Measurements from ENCODE around the gene PACRG. TPM values are rescaled to one million over a fixed set of nuclear protein-coding genes. Genes with fewer than 3 reads are reported as not detected.

Gene PACRG
- polyA plus RNA-seq, 1 donor from 2014 or later: 16.6 TPM

DNA sequence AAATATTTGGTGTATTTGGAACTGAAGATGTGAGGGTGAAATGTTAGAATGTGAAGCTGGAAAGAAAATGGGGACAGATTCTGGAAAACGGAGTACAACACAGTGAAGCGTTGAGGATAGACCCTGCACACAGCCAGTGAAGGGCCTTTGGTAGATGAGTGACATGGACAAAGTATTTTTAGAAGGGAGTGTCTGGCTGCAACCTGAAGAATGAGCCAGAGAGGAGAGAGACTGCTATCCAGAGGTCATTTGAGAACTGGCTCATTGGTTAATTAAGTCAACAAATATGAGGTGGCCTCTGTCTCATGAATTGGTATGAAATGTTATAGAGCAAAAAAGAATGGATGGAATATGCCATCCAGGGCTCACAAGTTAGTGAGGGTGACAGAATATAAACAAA, 310.5 kb downstream of the PACRG start:
- Histone ChIP-seq H4K20me1 (ENCODE audit: insufficient read depth) (no peaks in the 10 kb centered on the region), H3K4me2 (ENCODE audit: low read length) (no peak overlapping the region), H3F3A (ENCODE audit: insufficient read depth, low read length, poor library complexity, severe bottlenecking) (no peaks in the 10 kb centered on the region), H3K9me2 (ENCODE audit: insufficient read depth, low read length) (no peaks in the 10 kb centered on the region), H3K27me3 (ENCODE audit: insufficient read depth, low read depth, low read length) (no peaks in the 10 kb centered on the region), H3K36me3 (ENCODE audit: insufficient read depth, low read length) (no peaks in the 10 kb centered on the region), H3K79me2 (replicated peaks; ENCODE audit: insufficient read depth, low read length) (no peaks in the 10 kb centered on the region), H2AFZ (ENCODE audit: low read depth, low read length) (no peak overlapping the region), H3K27ac (ENCODE audit: low read length) (no peak overlapping the region), H3K9me3 (ENCODE audit: low read length) (no peaks in the 10 kb centered on the region), H3K4me3 (ENCODE audit: low read length) (no peak overlapping the region), H3K9ac (ENCODE audit: low read length) (no peak overlapping the region)
- no peak for TF ChIP-seq EZH2 (IDR thresholded peaks at IDR 0.05; ENCODE audit: borderline replicate concordance, insufficient read depth, low read length, poor library complexity, severe bottlenecking)
- TF ChIP-seq EP300 (conservative IDR thresholded peaks at IDR 0.05; ENCODE audit: poor library complexity, severe bottlenecking): no peak
- no peak for TF ChIP-seq POLR2AphosphoS5 (IDR thresholded peaks at IDR 0.05)
- TF ChIP-seq, protein P1, sequence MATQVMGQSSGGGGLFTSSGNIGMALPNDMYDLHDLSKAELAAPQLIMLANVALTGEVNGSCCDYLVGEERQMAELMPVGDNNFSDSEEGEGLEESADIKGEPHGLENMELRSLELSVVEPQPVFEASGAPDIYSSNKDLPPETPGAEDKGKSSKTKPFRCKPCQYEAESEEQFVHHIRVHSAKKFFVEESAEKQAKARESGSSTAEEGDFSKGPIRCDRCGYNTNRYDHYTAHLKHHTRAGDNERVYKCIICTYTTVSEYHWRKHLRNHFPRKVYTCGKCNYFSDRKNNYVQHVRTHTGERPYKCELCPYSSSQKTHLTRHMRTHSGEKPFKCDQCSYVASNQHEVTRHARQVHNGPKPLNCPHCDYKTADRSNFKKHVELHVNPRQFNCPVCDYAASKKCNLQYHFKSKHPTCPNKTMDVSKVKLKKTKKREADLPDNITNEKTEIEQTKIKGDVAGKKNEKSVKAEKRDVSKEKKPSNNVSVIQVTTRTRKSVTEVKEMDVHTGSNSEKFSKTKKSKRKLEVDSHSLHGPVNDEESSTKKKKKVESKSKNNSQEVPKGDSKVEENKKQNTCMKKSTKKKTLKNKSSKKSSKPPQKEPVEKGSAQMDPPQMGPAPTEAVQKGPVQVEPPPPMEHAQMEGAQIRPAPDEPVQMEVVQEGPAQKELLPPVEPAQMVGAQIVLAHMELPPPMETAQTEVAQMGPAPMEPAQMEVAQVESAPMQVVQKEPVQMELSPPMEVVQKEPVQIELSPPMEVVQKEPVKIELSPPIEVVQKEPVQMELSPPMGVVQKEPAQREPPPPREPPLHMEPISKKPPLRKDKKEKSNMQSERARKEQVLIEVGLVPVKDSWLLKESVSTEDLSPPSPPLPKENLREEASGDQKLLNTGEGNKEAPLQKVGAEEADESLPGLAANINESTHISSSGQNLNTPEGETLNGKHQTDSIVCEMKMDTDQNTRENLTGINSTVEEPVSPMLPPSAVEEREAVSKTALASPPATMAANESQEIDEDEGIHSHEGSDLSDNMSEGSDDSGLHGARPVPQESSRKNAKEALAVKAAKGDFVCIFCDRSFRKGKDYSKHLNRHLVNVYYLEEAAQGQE (IDR thresholded peaks at IDR 0.05; ENCODE audit: borderline replicate concordance): no peak
- TF ChIP-seq, protein P2, sequence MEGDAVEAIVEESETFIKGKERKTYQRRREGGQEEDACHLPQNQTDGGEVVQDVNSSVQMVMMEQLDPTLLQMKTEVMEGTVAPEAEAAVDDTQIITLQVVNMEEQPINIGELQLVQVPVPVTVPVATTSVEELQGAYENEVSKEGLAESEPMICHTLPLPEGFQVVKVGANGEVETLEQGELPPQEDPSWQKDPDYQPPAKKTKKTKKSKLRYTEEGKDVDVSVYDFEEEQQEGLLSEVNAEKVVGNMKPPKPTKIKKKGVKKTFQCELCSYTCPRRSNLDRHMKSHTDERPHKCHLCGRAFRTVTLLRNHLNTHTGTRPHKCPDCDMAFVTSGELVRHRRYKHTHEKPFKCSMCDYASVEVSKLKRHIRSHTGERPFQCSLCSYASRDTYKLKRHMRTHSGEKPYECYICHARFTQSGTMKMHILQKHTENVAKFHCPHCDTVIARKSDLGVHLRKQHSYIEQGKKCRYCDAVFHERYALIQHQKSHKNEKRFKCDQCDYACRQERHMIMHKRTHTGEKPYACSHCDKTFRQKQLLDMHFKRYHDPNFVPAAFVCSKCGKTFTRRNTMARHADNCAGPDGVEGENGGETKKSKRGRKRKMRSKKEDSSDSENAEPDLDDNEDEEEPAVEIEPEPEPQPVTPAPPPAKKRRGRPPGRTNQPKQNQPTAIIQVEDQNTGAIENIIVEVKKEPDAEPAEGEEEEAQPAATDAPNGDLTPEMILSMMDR (IDR thresholded peaks at IDR 0.05; ENCODE audit: poor library complexity, severe bottlenecking): no peak
- no peak for TF ChIP-seq SMC3 (conservative IDR thresholded peaks at IDR 0.05; ENCODE audit: poor library complexity)
- TF ChIP-seq TAF1 (IDR thresholded peaks at IDR 0.05; ENCODE audit: low read depth): no peak
- TF ChIP-seq MXI1 (conservative IDR thresholded peaks at IDR 0.05; ENCODE audit: poor library complexity, severe bottlenecking): no peak
- TF ChIP-seq RAD21 (conservative IDR thresholded peaks at IDR 0.05): no peak

GRCh38 chr6:163048345-163048744, 320.6 kb downstream of the PACRG start:
- H3K4me2 ChIP-seq (ENCODE audit: low read length): no peak overlapping the region
- H3K27ac ChIP-seq (ENCODE audit: low read length): no peak overlapping the region
- no peaks in the 10 kb centered on the region for H3K36me3 ChIP-seq (ENCODE audit: insufficient read depth, low read length)
- H4K20me1 ChIP-seq (ENCODE audit: insufficient read depth): no peaks in the 10 kb centered on the region
- H2AFZ ChIP-seq (ENCODE audit: low read depth, low read length): no peak overlapping the region
- no peaks in the 10 kb centered on the region for H3K79me2 ChIP-seq (replicated peaks; ENCODE audit: insufficient read depth, low read length)
- H3K9ac ChIP-seq (ENCODE audit: low read length): no peak overlapping the region
- H3K9me2 ChIP-seq (ENCODE audit: insufficient read depth, low read length): no peaks in the 10 kb centered on the region
- no peaks in the 10 kb centered on the region for H3F3A ChIP-seq (ENCODE audit: insufficient read depth, low read length, poor library complexity, severe bottlenecking)
- H3K4me3 ChIP-seq (ENCODE audit: low read length): no peak overlapping the region
- no peaks in the 10 kb centered on the region for H3K9me3 ChIP-seq (ENCODE audit: low read length)
- no peak for TF ChIP-seq RAD21 (conservative IDR thresholded peaks at IDR 0.05)
- TF ChIP-seq EZH2 (IDR thresholded peaks at IDR 0.05; ENCODE audit: borderline replicate concordance, insufficient read depth, low read length, poor library complexity, severe bottlenecking): no peak
- no peak for TF ChIP-seq MXI1 (conservative IDR thresholded peaks at IDR 0.05; ENCODE audit: poor library complexity, severe bottlenecking)
- TF ChIP-seq EP300 (conservative IDR thresholded peaks at IDR 0.05; ENCODE audit: poor library complexity, severe bottlenecking): no peak
- TF ChIP-seq SMC3 (conservative IDR thresholded peaks at IDR 0.05; ENCODE audit: poor library complexity): no peak
- TF ChIP-seq, protein P2 (IDR thresholded peaks at IDR 0.05; ENCODE audit: poor library complexity, severe bottlenecking): no peak
- no peak for TF ChIP-seq TAF1 (IDR thresholded peaks at IDR 0.05; ENCODE audit: low read depth)
- TF ChIP-seq, protein P1 (IDR thresholded peaks at IDR 0.05; ENCODE audit: borderline replicate concordance): no peak
- TF ChIP-seq POLR2AphosphoS5 (IDR thresholded peaks at IDR 0.05): no peak
- no peaks in the 10 kb centered on the region for H3K27me3 ChIP-seq (ENCODE audit: insufficient read depth, low read depth, low read length)

Data from neural cell (in vitro differentiated cells).